Activated naive CD4-positive, alpha-beta T cell treated with anti-CD3 and anti-CD28 coated beads, Interleukin-2, amount 50 U/mL, for 24 hours (primary cell): ENCODE results near the gene TAMM41.
"Not testable (repeated sequence)": the region's sequence is repeated elsewhere in the genome, so short reads cannot be mapped to it uniquely, and the experiment has no call there.

Experiments
- H3K27ac Mint-ChIP-seq: one replicate; pipeline ENCODE4 v1.8.0; 2021; ENCODE audit warnings: mild to moderate bottlenecking, mixed read lengths
- H3K27me3 Mint-ChIP-seq: one replicate; pipeline ENCODE4 v1.8.0; 2021; ENCODE audit warnings: mixed read lengths
- H3K36me3 Mint-ChIP-seq: one replicate; pipeline ENCODE4 v1.8.0; 2021; ENCODE audit warnings: mixed read lengths
- H3K4me1 Mint-ChIP-seq: one replicate; pipeline ENCODE4 v1.8.0; 2021; ENCODE audit warnings: mixed read lengths
- H3K4me3 Mint-ChIP-seq: one replicate; pipeline ENCODE4 v1.8.0; 2021; ENCODE audit warnings: mild to moderate bottlenecking, mixed read lengths
- H3K9me3 Mint-ChIP-seq: one replicate; pipeline ENCODE4 v1.8.0; 2021; ENCODE audit warnings: mixed read lengths

Gene TAMM41

GRCh38 chr3:11755276-11755675, 91.4 kb downstream of the TAMM41 start:
- no peak overlapping the region for H3K4me3 Mint-ChIP-seq
- no peaks in the 10 kb centered on the region for H3K27me3 Mint-ChIP-seq
- H3K9me3 Mint-ChIP-seq, result no peaks in the 10 kb centered on the region

GRCh38 chr3:11752254-11752653, 94.4 kb downstream of the TAMM41 start:
- H3K36me3 Mint-ChIP-seq, H3K27me3 Mint-ChIP-seq, H3K4me1 Mint-ChIP-seq, H3K4me3 Mint-ChIP-seq, H3K9me3 Mint-ChIP-seq: not testable (repeated sequence)
- peak overlapping the region; percentile 36 for H3K27ac Mint-ChIP-seq

More at GRCh38 chr3:11755276-11755675, 91.4 kb downstream of the TAMM41 start:
- Mint-ChIP-seq H3K27ac (no peak overlapping the region), H3K36me3 (no peaks in the 10 kb centered on the region), H3K4me1 (no peaks in the 10 kb centered on the region)

GRCh38 chr3:11748306-11748705, 98.4 kb downstream of the TAMM41 start:
- not testable (repeated sequence) for H3K4me3 Mint-ChIP-seq, H3K9me3 Mint-ChIP-seq, H3K27ac Mint-ChIP-seq, H3K4me1 Mint-ChIP-seq, H3K36me3 Mint-ChIP-seq, H3K27me3 Mint-ChIP-seq
